GM12892 (cell line): Measurements from ENCODE around the gene MTSS2.

Experiments used
- POLR2A ChIP-seq: IDR thresholded peaks from 2 replicates; pipeline ENCODE4 v1.6.1; 2011; ENCODE audit warnings: low read depth, low read length, control low read depth
- POLR2AphosphoS5 ChIP-seq: IDR thresholded peaks from 2 replicates; pipeline ENCODE4 v1.6.1; 2011; ENCODE audit warnings: low read depth, low read length, control low read depth
- TAF1 ChIP-seq: IDR thresholded peaks from 2 replicates; pipeline ENCODE4 v1.6.1; 2011; ENCODE audit warnings: low read depth, mild to moderate bottlenecking, control low read depth, low read length, borderline replicate concordance

- TF ChIP-seq POLR2AphosphoS5 (no peak), POLR2A (no peak), TAF1 (no peak)
Measured at GRCh38 chr16:70682239-70683145, 3.4 kb downstream of the MTSS2 start.
